Caco-2 (cell line): ENCODE data around the gene DAB1. TPM values are rescaled to one million over a fixed set of nuclear protein-coding genes. Genes with fewer than 3 reads are reported as not detected.
A peak's percentile ranks its signal among the peaks of the same experiment; 100 is the strongest.

Experiments used
- BruUV-seq: library from RNA; stranded (reverse); fragments of 400-500 nt; replicated peaks from 2 replicates; lab custom pipeline; 2021; lab: Mats Ljungman, UMichigan
- CTCF ChIA-PET: fragments of 300-600 bp; sonication (Branson Sonifier 250); formaldehyde crosslinking; loops from one replicate; lab custom pipeline; 2022; ENCODE audit warnings: antibody characterized with exemption; lab: Charles Lee
- POLR2A ChIA-PET: fragments of 300-600 bp; sonication (Branson Sonifier 250); formaldehyde crosslinking; loops from one replicate; lab custom pipeline; 2022; ENCODE audit warnings: antibody characterized with exemption; lab: Charles Lee
- DNase-seq, 2 experiments: peaks; one replicate each; pipeline versions ENCODE4 v3.0.0 to v3.0.0-alpha.2; 2020 to 2022
- H3K27me3 ChIP-seq: replicated peaks from 2 replicates; pipeline ENCODE4 v1.6.0; 2011; ENCODE audit warnings: low read length; ENCODE audit not compliant: control insufficient read depth, insufficient read depth
- H3K36me3 ChIP-seq: 2 replicates; pipeline ENCODE4 v1.5.1; 2011; ENCODE audit warnings: low read length; ENCODE audit not compliant: control insufficient read depth, insufficient read depth
- H3K4me1 ChIP-seq: fragments of 250-450 bp; sonication (Bioruptor Pico); 2 replicates; pipeline ENCODE4 v1.5.1; 2020; ENCODE audit warnings: mild to moderate bottlenecking
- H3K4me3 ChIP-seq: 2 replicates; pipeline ENCODE4 v1.5.1; 2011; ENCODE audit warnings: low read depth, mild to moderate bottlenecking, control low read depth, low read length
- H3K9me3 ChIP-seq: fragments of 250-450 bp; sonication (Bioruptor Pico); 2 replicates; pipeline ENCODE4 v1.5.1; 2020; ENCODE audit warnings: mild to moderate bottlenecking, moderate library complexity
- H3K27ac Mint-ChIP-seq: one replicate; pipeline ENCODE4 v1.8.0; 2022; ENCODE audit warnings: mixed read lengths; ENCODE audit not compliant: unreplicated experiment
- H3K27me3 Mint-ChIP-seq: one replicate; pipeline ENCODE4 v1.8.0; 2022; ENCODE audit warnings: mixed read lengths; ENCODE audit not compliant: insufficient read depth, unreplicated experiment
- H3K36me3 Mint-ChIP-seq: one replicate; pipeline ENCODE4 v1.8.0; 2022; ENCODE audit warnings: mild to moderate bottlenecking, mixed read lengths; ENCODE audit not compliant: insufficient read depth, unreplicated experiment
- H3K4me1 Mint-ChIP-seq: one replicate; pipeline ENCODE4 v1.8.0; 2022; ENCODE audit warnings: low read depth, mixed read lengths; ENCODE audit not compliant: unreplicated experiment
- H3K4me3 Mint-ChIP-seq: one replicate; pipeline ENCODE4 v1.8.0; 2022; ENCODE audit warnings: mild to moderate bottlenecking, moderate library complexity, mixed read lengths; ENCODE audit not compliant: unreplicated experiment
- H3K9me3 Mint-ChIP-seq: one replicate; pipeline ENCODE4 v1.8.0; 2022; ENCODE audit warnings: mixed read lengths; ENCODE audit not compliant: unreplicated experiment
- CTCF ChIP-seq, 2 experiments: fragments of 200-600 bp in 1 of 2; IDR thresholded peaks; 1 replicate in 1 of 2; 2 replicates in 1 of 2; pipeline versions ENCODE4 v1.5.1 to v1.8.0; 2011 to 2022; ENCODE audit warnings: antibody characterized with exemption in 1 of 2, control low read depth in 1 of 2, inconsistent platforms in 1 of 2, low read depth in 1 of 2, low read length in 1 of 2, mild to moderate bottlenecking in 1 of 2, moderate library complexity in 1 of 2; ENCODE audit not compliant: insufficient read depth in 1 of 2, severe bottlenecking in 1 of 2, unreplicated experiment in 1 of 2
- intact Hi-C: fragments of 100-400 bp; cut with micrococcal nuclease; formaldehyde crosslinking; loops from one replicate; pipeline ENCODE4 v1.10.0; 2022; ENCODE audit not compliant: unreplicated experiment
- total RNA-seq: library from RNA; stranded (reverse); gene quantifications from 2 replicates; pipeline ENCODE4 v1.2.3, GENCODE V29; 2022

Gene DAB1
- total RNA-seq, 1 experiment from 2014 or later, result 0.32 TPM

- no peaks in the 10 kb centered on the region for H3K9me3 ChIP-seq
- CTCF ChIA-PET, result no interaction called here
- POLR2A ChIA-PET, result no interaction called here
Measured at GRCh38 chr1:57316291-57316690, 107.6 kb downstream of the DAB1 start.

DNA sequence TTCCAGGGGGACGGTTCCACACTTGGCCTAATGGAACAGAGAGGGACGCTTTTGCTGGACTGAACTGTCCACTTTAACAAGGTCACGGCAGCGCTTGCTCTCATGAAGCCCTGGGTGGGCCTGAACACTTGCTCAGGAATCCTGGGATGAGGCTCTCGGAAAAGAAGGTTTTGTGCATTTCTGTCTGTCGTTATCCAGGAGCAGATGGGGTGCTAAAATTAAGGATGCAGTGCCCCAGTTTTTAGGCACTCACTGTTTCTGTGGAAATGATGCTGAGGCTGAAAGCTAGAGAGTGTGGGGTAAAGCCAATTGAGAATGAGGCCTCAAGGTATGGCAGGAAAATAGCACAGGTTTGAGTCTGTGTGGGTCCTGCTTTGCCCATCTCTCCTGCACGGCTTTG is 111.0 kb downstream of the DAB1 start:
- CTCF ChIA-PET, result no interaction called here

More at GRCh38 chr1:57316291-57316690, 107.6 kb downstream of the DAB1 start:
- no peak for DNase-seq
- Histone ChIP-seq H3K4me3 (no peak overlapping the region), H3K36me3 (no peaks in the 10 kb centered on the region), H3K27me3 (no peaks in the 10 kb centered on the region), H3K4me1 (peaks cover 5% of the 10 kb centered on the region)
- Mint-ChIP-seq H3K27me3 (no peaks in the 10 kb centered on the region), H3K4me3 (no peak overlapping the region), H3K27ac (no peak overlapping the region), H3K36me3 (no peaks in the 10 kb centered on the region), H3K9me3 (no peaks in the 10 kb centered on the region), H3K4me1 (no peaks in the 10 kb centered on the region)
- TF ChIP-seq CTCF (IDR thresholded peaks at IDR 0.05; ENCODE audit: insufficient read depth in 1 of 2, low read depth in 1 of 2, low read length in 1 of 2, severe bottlenecking in 1 of 2, unreplicated experiment in 1 of 2), result no peak
- BruUV-seq, result no TSS peak
- intact Hi-C loops, result no loop called here

DNA sequence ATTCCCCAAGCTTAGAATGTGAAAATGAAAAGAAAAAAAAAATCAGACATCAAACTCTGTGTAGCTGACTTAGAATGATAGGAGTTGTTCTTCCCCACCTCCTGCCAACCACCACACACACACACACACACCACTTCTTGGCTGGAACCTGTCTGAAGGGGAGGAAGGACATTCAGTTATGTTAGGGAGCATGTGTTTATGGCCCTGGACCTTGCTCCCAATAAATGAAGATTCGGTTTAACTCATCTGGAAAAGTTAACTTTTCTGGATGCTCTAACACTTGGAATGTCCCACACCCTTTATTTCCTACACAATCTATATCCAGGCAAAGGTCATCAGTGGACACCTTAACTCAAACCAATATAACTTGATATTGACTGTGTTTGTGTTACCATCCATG is 112.4 kb downstream of the DAB1 start:
- H3K9me3 ChIP-seq, result no peaks in the 10 kb centered on the region
- no peak overlapping the region for H3K4me3 ChIP-seq
- DNase-seq, result peak; percentile 6 to 60
- no peaks in the 10 kb centered on the region for H3K36me3 ChIP-seq
- H3K27me3 ChIP-seq, result no peaks in the 10 kb centered on the region
- Mint-ChIP-seq H3K27ac (no peak overlapping the region), H3K4me3 (no peak overlapping the region), H3K36me3 (no peaks in the 10 kb centered on the region), H3K27me3 (no peaks in the 10 kb centered on the region), H3K4me1 (peaks cover 7% of the 10 kb centered on the region), H3K9me3 (peaks cover 9% of the 10 kb centered on the region)
- intact Hi-C loops, result loop anchor here (2.0 kb wide), 1 partner anchor 31 kb away; no protein-coding TSS in a partner anchor
- peaks cover 5% of the 10 kb centered on the region for H3K4me1 ChIP-seq
- no TSS peak for BruUV-seq
- ChIA-PET POLR2A (no interaction called here), CTCF (no interaction called here)
- TF ChIP-seq CTCF (IDR thresholded peaks at IDR 0.05; ENCODE audit: insufficient read depth in 1 of 2, low read depth in 1 of 2, low read length in 1 of 2, severe bottlenecking in 1 of 2, unreplicated experiment in 1 of 2), result no peak

More for the DNA sequence above, 111.0 kb downstream of the DAB1 start:
- Mint-ChIP-seq H3K27ac (no peak overlapping the region), H3K4me1 (peaks cover under 1% of the 10 kb centered on the region), H3K36me3 (no peaks in the 10 kb centered on the region), H3K27me3 (no peaks in the 10 kb centered on the region), H3K9me3 (peaks cover 2% of the 10 kb centered on the region), H3K4me3 (no peak overlapping the region)
- BruUV-seq, result no TSS peak
- no peak for TF ChIP-seq CTCF (IDR thresholded peaks at IDR 0.05; ENCODE audit: insufficient read depth in 1 of 2, low read depth in 1 of 2, low read length in 1 of 2, severe bottlenecking in 1 of 2, unreplicated experiment in 1 of 2)
- Histone ChIP-seq H3K9me3 (no peaks in the 10 kb centered on the region), H3K36me3 (no peaks in the 10 kb centered on the region), H3K4me1 (peaks cover 5% of the 10 kb centered on the region), H3K27me3 (no peaks in the 10 kb centered on the region), H3K4me3 (no peak overlapping the region)
- DNase-seq, result no peak
- POLR2A ChIA-PET, result no interaction called here
- intact Hi-C loops, result no loop called here
